Measurements from ENCODE around the gene NOL4. TPM values are rescaled to one million over a fixed set of nuclear protein-coding genes. Genes with fewer than 3 reads are reported as not detected.
A peak's percentile ranks its signal among the peaks of the same experiment; 100 is the strongest.

The NOL4 gene
- total RNA-seq, 1 experiment from 2014 or later: 36.7 TPM

- peaks cover 4% of the 10 kb centered on the region for H3K9me3 ChIP-seq (ENCODE audit: low read depth, low read length, poor library complexity, severe bottlenecking)
- POLR2A ChIA-PET (ENCODE audit: low non-redundant PET): no interaction called here
- CTCF ChIA-PET: no interaction called here
- H3K36me3 ChIP-seq (ENCODE audit: insufficient read depth, low read length, poor library complexity, severe bottlenecking): peaks cover 5% of the 10 kb centered on the region
- peaks cover 34% of the 10 kb centered on the region for H3K4me1 ChIP-seq (ENCODE audit: insufficient read depth, low read length, poor library complexity, severe bottlenecking)
- H3K27me3 ChIP-seq (replicated peaks; ENCODE audit: insufficient read depth, low read depth, low read length, poor library complexity): no peaks in the 10 kb centered on the region
- TF ChIP-seq, protein P1, sequence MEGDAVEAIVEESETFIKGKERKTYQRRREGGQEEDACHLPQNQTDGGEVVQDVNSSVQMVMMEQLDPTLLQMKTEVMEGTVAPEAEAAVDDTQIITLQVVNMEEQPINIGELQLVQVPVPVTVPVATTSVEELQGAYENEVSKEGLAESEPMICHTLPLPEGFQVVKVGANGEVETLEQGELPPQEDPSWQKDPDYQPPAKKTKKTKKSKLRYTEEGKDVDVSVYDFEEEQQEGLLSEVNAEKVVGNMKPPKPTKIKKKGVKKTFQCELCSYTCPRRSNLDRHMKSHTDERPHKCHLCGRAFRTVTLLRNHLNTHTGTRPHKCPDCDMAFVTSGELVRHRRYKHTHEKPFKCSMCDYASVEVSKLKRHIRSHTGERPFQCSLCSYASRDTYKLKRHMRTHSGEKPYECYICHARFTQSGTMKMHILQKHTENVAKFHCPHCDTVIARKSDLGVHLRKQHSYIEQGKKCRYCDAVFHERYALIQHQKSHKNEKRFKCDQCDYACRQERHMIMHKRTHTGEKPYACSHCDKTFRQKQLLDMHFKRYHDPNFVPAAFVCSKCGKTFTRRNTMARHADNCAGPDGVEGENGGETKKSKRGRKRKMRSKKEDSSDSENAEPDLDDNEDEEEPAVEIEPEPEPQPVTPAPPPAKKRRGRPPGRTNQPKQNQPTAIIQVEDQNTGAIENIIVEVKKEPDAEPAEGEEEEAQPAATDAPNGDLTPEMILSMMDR (conservative IDR thresholded peaks at IDR 0.05; ENCODE audit: low read depth, low read length): no peak
- no peak for TF ChIP-seq EZH2 (IDR thresholded peaks at IDR 0.05; ENCODE audit: borderline replicate concordance, low read depth, low read length, poor library complexity, severe bottlenecking)
- no peak overlapping the region for H3K4me3 ChIP-seq (ENCODE audit: low read depth, low read length, poor library complexity, severe bottlenecking)
- no peak overlapping the region for H3K27ac ChIP-seq (ENCODE audit: low read depth, low read length, poor library complexity, severe bottlenecking)
- intact Hi-C loops (cut with micrococcal nuclease; ENCODE audit: unreplicated experiment): no loop called here
- no TSS peak for BruUV-seq (replicated peaks)
- no peak for DNase-seq (ENCODE audit: low spot score)
These were observed 17.3 kb downstream of the NOL4 start for GRCh38 chr18:34207344-34207851.

- TF ChIP-seq EZH2 (IDR thresholded peaks at IDR 0.05; ENCODE audit: borderline replicate concordance, low read depth, low read length, poor library complexity, severe bottlenecking): no peak
- TF ChIP-seq, protein P1 (conservative IDR thresholded peaks at IDR 0.05; ENCODE audit: low read depth, low read length): no peak
- Histone ChIP-seq H3K9me3 (ENCODE audit: low read depth, low read length, poor library complexity, severe bottlenecking) (peaks cover 4% of the 10 kb centered on the region), H3K4me3 (ENCODE audit: low read depth, low read length, poor library complexity, severe bottlenecking) (no peak overlapping the region), H3K4me1 (ENCODE audit: insufficient read depth, low read length, poor library complexity, severe bottlenecking) (peaks cover 40% of the 10 kb centered on the region), H3K27ac (ENCODE audit: low read depth, low read length, poor library complexity, severe bottlenecking) (no peak overlapping the region), H3K27me3 (replicated peaks; ENCODE audit: insufficient read depth, low read depth, low read length, poor library complexity) (no peaks in the 10 kb centered on the region), H3K36me3 (ENCODE audit: insufficient read depth, low read length, poor library complexity, severe bottlenecking) (peaks cover 5% of the 10 kb centered on the region)
- POLR2A ChIA-PET (ENCODE audit: low non-redundant PET): no interaction called here
- CTCF ChIA-PET: no interaction called here
- BruUV-seq (replicated peaks): no TSS peak
- DNase-seq (ENCODE audit: low spot score): no peak
- intact Hi-C loops (cut with micrococcal nuclease; ENCODE audit: unreplicated experiment): no loop called here
These were observed 20.8 kb downstream of the NOL4 start for GRCh38 chr18:34203866-34204265.

- Histone ChIP-seq H3K4me3 (ENCODE audit: low read depth, low read length, poor library complexity, severe bottlenecking) (no peak overlapping the region), H3K4me1 (ENCODE audit: insufficient read depth, low read length, poor library complexity, severe bottlenecking) (peaks cover 78% of the 10 kb centered on the region), H3K27me3 (replicated peaks; ENCODE audit: insufficient read depth, low read depth, low read length, poor library complexity) (no peaks in the 10 kb centered on the region), H3K36me3 (ENCODE audit: insufficient read depth, low read length, poor library complexity, severe bottlenecking) (peaks cover 6% of the 10 kb centered on the region), H3K9me3 (ENCODE audit: low read depth, low read length, poor library complexity, severe bottlenecking) (peaks cover 7% of the 10 kb centered on the region), H3K27ac (ENCODE audit: low read depth, low read length, poor library complexity, severe bottlenecking) (peak overlapping the region; percentile 80)
- ChIA-PET CTCF (no interaction called here), POLR2A (ENCODE audit: low non-redundant PET) (interaction anchor here (0.6 kb wide), 1 partner anchor 77 kb away, joined by 3 read pairs; no protein-coding TSS in a partner anchor)
- DNase-seq (ENCODE audit: low spot score): peak; percentile 70
- BruUV-seq (replicated peaks): no TSS peak
- intact Hi-C loops (cut with micrococcal nuclease; ENCODE audit: unreplicated experiment): loop anchor here (5.0 kb wide), 1 partner anchor 74 kb away; no protein-coding TSS in a partner anchor
- TF ChIP-seq, protein P1 (conservative IDR thresholded peaks at IDR 0.05; ENCODE audit: low read depth, low read length): no peak
- no peak for TF ChIP-seq EZH2 (IDR thresholded peaks at IDR 0.05; ENCODE audit: borderline replicate concordance, low read depth, low read length, poor library complexity, severe bottlenecking)
These were observed 28.5 kb downstream of the NOL4 start for GRCh38 chr18:34196256-34196655.

All from A673 (cell line).